GM18526 (cell line): ENCODE measurements around the gene GORAB.
A peak's percentile ranks its signal among the peaks of the same experiment; 100 is the strongest.

Experiments used
- POLR2A ChIP-seq: IDR thresholded peaks from 3 replicates; pipeline ENCODE4 v1.6.1; 2011; ENCODE audit not compliant: insufficient read length; ENCODE audit errors: extremely low read depth

GORAB gene, protein sequence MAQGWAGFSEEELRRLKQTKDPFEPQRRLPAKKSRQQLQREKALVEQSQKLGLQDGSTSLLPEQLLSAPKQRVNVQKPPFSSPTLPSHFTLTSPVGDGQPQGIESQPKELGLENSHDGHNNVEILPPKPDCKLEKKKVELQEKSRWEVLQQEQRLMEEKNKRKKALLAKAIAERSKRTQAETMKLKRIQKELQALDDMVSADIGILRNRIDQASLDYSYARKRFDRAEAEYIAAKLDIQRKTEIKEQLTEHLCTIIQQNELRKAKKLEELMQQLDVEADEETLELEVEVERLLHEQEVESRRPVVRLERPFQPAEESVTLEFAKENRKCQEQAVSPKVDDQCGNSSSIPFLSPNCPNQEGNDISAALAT

GRCh38 chr1:170531758-170532657, at the start of gene GORAB:
GORAB (plus strand) TSS chr1:170532166; CDS start chr1:170532224, 58 bp downstream.
- peak; percentile 78 for TF ChIP-seq POLR2A

DNA sequence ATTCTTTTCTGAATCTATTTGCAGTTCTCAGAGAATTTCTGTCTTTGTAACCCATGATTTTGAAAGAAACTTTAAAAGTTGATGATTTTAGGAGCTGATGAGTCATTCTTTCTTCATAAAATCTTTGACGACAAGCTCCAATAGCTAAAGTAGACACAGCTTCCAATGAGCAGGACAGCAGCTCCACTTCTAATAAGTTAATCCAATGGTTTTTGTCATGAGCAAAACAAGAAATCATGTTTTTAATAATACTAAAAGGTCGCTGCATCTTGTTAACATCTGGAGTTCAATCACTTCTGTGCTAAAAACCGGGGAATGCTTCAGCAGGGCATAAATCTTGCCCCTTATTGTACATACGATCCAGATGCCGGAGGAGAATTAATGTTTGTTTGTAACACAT, 48.9 kb upstream of the GORAB start:
- TF ChIP-seq POLR2A = no peak

- no peak for TF ChIP-seq POLR2A
Measured at GRCh38 chr1:170487503-170487902, 44.5 kb upstream of the GORAB start.

DNA sequence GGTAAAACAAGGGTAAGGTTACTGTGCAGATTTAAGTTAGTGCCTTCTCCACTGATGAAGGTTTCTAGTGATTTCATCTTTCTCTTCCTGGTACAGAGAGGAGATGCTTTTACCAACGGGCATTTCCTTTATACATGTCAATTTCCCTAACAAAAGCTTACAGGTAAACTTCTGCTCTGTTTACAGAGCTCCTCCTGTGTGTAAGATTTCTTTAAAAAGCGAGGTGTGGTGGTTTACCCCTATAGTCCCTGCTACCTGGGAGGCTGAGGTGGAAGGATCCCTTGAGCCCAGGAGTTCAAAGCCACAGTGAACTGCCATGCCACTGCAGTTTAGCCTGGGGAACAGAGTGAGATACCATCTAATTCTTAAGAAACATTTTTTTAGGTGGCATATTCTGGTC, 40.7 kb upstream of the GORAB start:
- TF ChIP-seq POLR2A = no peak

DNA sequence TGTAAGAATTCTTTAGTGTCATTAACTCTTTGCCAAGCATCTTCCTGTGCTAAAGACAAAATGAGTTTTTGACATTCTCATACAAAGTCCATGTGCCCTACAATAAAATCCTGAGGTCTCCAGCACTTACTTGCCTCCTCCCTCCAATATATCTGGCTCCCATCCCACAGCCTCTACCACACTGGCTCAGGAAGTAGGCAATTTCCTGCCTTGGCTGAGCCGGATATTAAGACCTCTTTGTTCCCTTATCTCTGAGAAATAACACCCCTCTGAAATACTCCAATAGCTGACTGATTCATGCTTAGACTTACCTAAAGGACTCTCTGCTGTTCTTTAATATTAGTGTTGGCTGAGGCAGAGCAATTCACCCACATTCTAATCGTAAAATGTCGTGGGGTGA, 37.6 kb upstream of the GORAB start:
- TF ChIP-seq POLR2A = no peak

DNA sequence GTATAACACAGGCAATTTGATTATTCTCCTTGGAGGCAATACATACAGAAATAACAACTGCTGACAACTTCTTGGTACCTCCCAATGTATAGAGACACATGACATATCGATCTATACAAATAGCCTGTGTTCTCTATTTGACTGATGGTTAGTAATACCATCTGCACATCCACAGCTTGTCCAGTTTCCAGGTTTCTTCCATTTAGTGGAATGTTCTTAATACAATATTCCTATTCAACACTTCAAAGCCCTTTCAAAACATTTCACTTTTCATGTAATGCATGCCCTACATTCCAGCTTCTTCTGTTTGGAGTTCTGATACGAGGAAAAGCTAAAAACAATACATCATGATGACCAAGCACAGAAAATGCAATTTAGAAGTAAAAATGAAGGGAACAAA, 37.0 kb upstream of the GORAB start:
- TF ChIP-seq POLR2A = no peak

GRCh38 chr1:170498876-170499275, 33.1 kb upstream of the GORAB start:
- TF ChIP-seq POLR2A = no peak

GRCh38 chr1:170503665-170504064, 28.3 kb upstream of the GORAB start:
- TF ChIP-seq POLR2A = no peak

GRCh38 chr1:170510163-170510562, 21.8 kb upstream of the GORAB start:
- TF ChIP-seq POLR2A = no peak

GRCh38 chr1:170511038-170511437, 20.9 kb upstream of the GORAB start:
- no peak for TF ChIP-seq POLR2A

- no peak for TF ChIP-seq POLR2A
Measured at GRCh38 chr1:170513138-170513537, 18.8 kb upstream of the GORAB start.

- TF ChIP-seq POLR2A = no peak
Measured at GRCh38 chr1:170518185-170518834, 13.7 kb upstream of the GORAB start.

- TF ChIP-seq POLR2A = no peak
Measured at GRCh38 chr1:170518965-170519364, 13.0 kb upstream of the GORAB start.

GRCh38 chr1:170520601-170521000, 11.4 kb upstream of the GORAB start:
- no peak for TF ChIP-seq POLR2A

GRCh38 chr1:170521818-170522217, 10.1 kb upstream of the GORAB start:
- TF ChIP-seq POLR2A = no peak

DNA sequence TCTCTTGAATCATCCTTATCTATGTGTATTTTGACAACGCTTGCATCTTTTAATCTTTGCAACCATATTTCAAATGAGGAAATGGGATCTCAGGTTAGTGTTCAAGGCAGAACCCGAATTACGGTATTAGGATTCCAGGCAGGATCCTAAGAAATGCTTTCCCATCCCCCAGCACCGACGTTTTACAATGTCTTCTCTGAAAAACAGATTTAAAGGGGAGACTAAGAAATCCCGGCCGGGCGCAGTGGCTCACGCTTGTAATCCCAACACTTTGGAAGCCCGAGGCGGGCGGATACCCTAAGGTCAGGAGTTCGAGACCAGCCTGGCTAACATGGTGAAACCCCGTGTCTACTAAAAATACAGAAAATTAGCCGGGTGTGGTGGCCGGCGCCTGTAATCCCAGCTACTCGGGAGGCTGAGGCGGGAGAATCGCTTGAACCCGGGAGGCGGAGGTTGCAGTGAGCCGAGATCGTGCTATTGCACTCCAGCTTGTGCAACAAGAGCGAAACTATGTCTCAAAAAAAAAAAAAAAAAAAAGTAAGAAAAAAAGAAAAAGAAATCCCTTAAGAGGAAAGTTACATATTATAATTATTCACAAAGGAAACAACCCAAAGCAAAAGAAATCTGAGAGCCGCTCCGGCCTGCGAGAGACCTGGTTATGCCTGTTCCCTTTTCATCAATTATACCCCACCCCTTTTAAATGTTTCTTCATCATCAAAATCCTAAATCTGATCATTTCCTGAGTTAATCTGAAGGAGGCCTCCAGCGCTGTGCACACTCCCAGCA, 801 bp upstream of the GORAB start:
- TF ChIP-seq POLR2A = no peak

GRCh38 chr1:170533298-170533697, 1.3 kb downstream of the GORAB start:
- TF ChIP-seq POLR2A = no peak
